ENCODE results near the gene DHRS2. TPM values are rescaled to one million over a fixed set of nuclear protein-coding genes. Genes with fewer than 3 reads are reported as not detected.

Gene DHRS2
- total and polyA plus RNA-seq, 2 of the 13 experiments (the other 11 are each of a cell fraction or from before 2014, with no cell fraction given) = 1,621 to 3,021 TPM

- TF ChIP-seq ZNF646 (CRISPR knock-in tag; IDR thresholded peaks at IDR 0.05) = no peak
Observed at GRCh38 chr14:23600806-23601205, 35.4 kb upstream of the DHRS2 start (continued).

GRCh38 chr14:23601424-23601823 is 34.7 kb upstream of the DHRS2 start:
- CTCF ChIA-PET (ENCODE audit: low intra/inter-chr PET ratio, low total read pairs) = no interaction called here
- peaks cover 8% of the 10 kb centered on the region; the same call in 1 of the 2 replicates for H3K9me3 ChIP-seq (ENCODE audit: low read length)
- H3K4me2 ChIP-seq (ENCODE audit: low read depth, low read length) = peak overlapping the region; percentile 51
- H3K36me3 ChIP-seq (replicated peaks in 1 of 2; ENCODE audit: control insufficient read depth in 1 of 2, insufficient read depth in 2 of 2, low read length in 2 of 2) = no peaks in the 10 kb centered on the region
- peak overlapping the region; percentile 49 for H3K9ac ChIP-seq (ENCODE audit: insufficient read depth, low read depth, low read length)
- no peaks in the 10 kb centered on the region for H3K79me2 ChIP-seq (ENCODE audit: insufficient read depth, low read length)
- ATAC-seq (no peak), FAIRE-seq (no peak), DNase-seq (ENCODE audit: low spot score) (no peak)
- no peak overlapping the region for H2AFZ ChIP-seq (ENCODE audit: low read length)
- H3K4me1 ChIP-seq (ENCODE audit: insufficient read depth, low read length) = peaks cover 60% of the 10 kb centered on the region
- TSS peak; percentile 40 for BruUV-seq (replicated peaks)
- in situ Hi-C loops (cut with HindIII; ENCODE audit: extremely low pct_ligation_motif_present, low pct_unique_long_range_greater_than_20kb) = no loop called here
- no peaks in the 10 kb centered on the region for H3K27me3 ChIP-seq (ENCODE audit: control insufficient read depth in 1 of 2, insufficient read depth in 2 of 2, low read length in 2 of 2)
- intact Hi-C loops (cut with micrococcal nuclease; ENCODE audit: unreplicated experiment) = no loop called here
- H3K4me3 ChIP-seq (replicated peaks in 1 of 3; ENCODE audit: insufficient read depth in 1 of 3, low read depth in 2 of 3, low read length in 3 of 3) = no peak overlapping the region
- POLR2A ChIA-PET = interaction anchor here (0.7 to 10.5 kb wide), 10 partner anchors 10 to 97 kb away, joined by 3 to 267 read pairs (median 10); partner anchors contain the start of gene DHRS2
- H4K20me1 ChIP-seq (ENCODE audit: insufficient read depth, low read length) = no peaks in the 10 kb centered on the region
- H3K27ac ChIP-seq (ENCODE audit: extremely low read length, insufficient read depth, low read length) = peak overlapping the region; percentile 61
- TF ChIP-seq RFX5 (IDR thresholded peaks at IDR 0.05; ENCODE audit: low read depth, low read length) = no peak
- TF ChIP-seq SIX4 (CRISPR knock-in tag; IDR thresholded peaks at IDR 0.05) = no peak
- no peak for TF ChIP-seq ZNF275 (CRISPR knock-in tag; IDR thresholded peaks at IDR 0.05; ENCODE audit: borderline replicate concordance)
- TF ChIP-seq ESRRA (CRISPR knock-in tag; IDR thresholded peaks at IDR 0.05; ENCODE audit: low read depth) = no peak
- TF ChIP-seq FOXO1 (CRISPR knock-in tag; IDR thresholded peaks at IDR 0.05) = no peak
- TF ChIP-seq ZKSCAN1 (IDR thresholded peaks at IDR 0.05; ENCODE audit: low read length) = no peak
- no peak for TF ChIP-seq HNF1B (CRISPR knock-in tag; IDR thresholded peaks at IDR 0.05)
- no peak for TF ChIP-seq ISX (CRISPR knock-in tag; conservative IDR thresholded peaks at IDR 0.05)
- no peak for TF ChIP-seq ZNF598 (CRISPR knock-in tag; IDR thresholded peaks at IDR 0.05; ENCODE audit: borderline replicate concordance)
- TF ChIP-seq TERF1 (CRISPR knock-in tag; IDR thresholded peaks at IDR 0.05) = no peak
- no peak; the same call in 1 of the 2 replicates for TF ChIP-seq AKAP8 (CRISPR knock-in tag; IDR thresholded peaks at IDR 0.05)

Data from HepG2 (cell line).